ENCODE measurements around the gene EDARADD.
A peak's percentile ranks its signal among the peaks of the same experiment; 100 is the strongest.
"Not testable (repeated sequence)": the region's sequence is repeated elsewhere in the genome, so short reads cannot be mapped to it uniquely, and the experiment has no call there.

EDARADD gene

GRCh38 chr1:236497908-236498307, 103.8 kb downstream of the EDARADD start:
- Histone ChIP-seq H3K4me3 (no peak overlapping the region), H3K9me3 (no peaks in the 10 kb centered on the region), H3K27ac (no peak overlapping the region), H3K27me3 (peaks cover 0 to 3% of the 10 kb centered on the region in 2 donors), H3K36me3 (no peaks in the 10 kb centered on the region), H3K4me1 (peaks cover 0 to 5% (median under 1%) of the 10 kb centered on the region in 4 donors)
- DNase-seq = no peak
- intact Hi-C loops (cut with DNase I; ENCODE audit: low total_unique reads) = no loop called here
- TF ChIP-seq CTCF (IDR thresholded peaks at IDR 0.05) = no peak

- no peak for TF ChIP-seq CTCF (IDR thresholded peaks at IDR 0.05)
- H3K27me3 ChIP-seq = no peaks in the 10 kb centered on the region
- no peak overlapping the region for H3K27ac ChIP-seq
- peaks cover 0 to 11% (median 3%) of the 10 kb centered on the region in 4 donors for H3K4me1 ChIP-seq
- intact Hi-C loops (cut with DNase I; ENCODE audit: low total_unique reads) = no loop called here
- no peaks in the 10 kb centered on the region for H3K9me3 ChIP-seq
- no peak for DNase-seq
- H3K4me3 ChIP-seq = no peak overlapping the region
- no peaks in the 10 kb centered on the region for H3K36me3 ChIP-seq
Measured at GRCh38 chr1:236501093-236501492, 107.0 kb downstream of the EDARADD start.

- Histone ChIP-seq H3K27ac (no peak overlapping the region), H3K4me1 (peaks cover 0 to 19% (median 3%) of the 10 kb centered on the region in 4 donors)
Measured at GRCh38 chr1:236502579-236502971, 108.5 kb downstream of the EDARADD start.

GRCh38 chr1:236502972-236503639, 109.0 kb downstream of the EDARADD start:
- H3K27ac ChIP-seq = no peak overlapping the region

More at GRCh38 chr1:236502579-236502971, 108.5 kb downstream of the EDARADD start:
- H3K36me3 ChIP-seq = no peaks in the 10 kb centered on the region
- no peaks in the 10 kb centered on the region for H3K27me3 ChIP-seq
- DNase-seq = no peak
- H3K9me3 ChIP-seq = no peaks in the 10 kb centered on the region
- TF ChIP-seq CTCF (IDR thresholded peaks at IDR 0.05) = no peak
- intact Hi-C loops (cut with DNase I; ENCODE audit: low total_unique reads) = no loop called here
- peak overlapping the region; percentile 37 for H3K4me3 ChIP-seq

GRCh38 chr1:236504338-236504737, 110.3 kb downstream of the EDARADD start:
- peaks cover 0 to 21% (median 3%) of the 10 kb centered on the region in 4 donors for H3K4me1 ChIP-seq
- DNase-seq; H3K27me3 ChIP-seq; intact Hi-C loops (cut with DNase I; ENCODE audit: low total_unique reads); H3K9me3 ChIP-seq; H3K27ac ChIP-seq; H3K4me3 ChIP-seq; H3K36me3 ChIP-seq: not testable (repeated sequence)

More at GRCh38 chr1:236502972-236503639, 109.0 kb downstream of the EDARADD start:
- peaks cover 0 to 21% (median 3%) of the 10 kb centered on the region in 4 donors for H3K4me1 ChIP-seq
- DNase-seq = peak in 1 of 2 donors; percentile 52
- TF ChIP-seq CTCF (IDR thresholded peaks at IDR 0.05) = no peak
- no peaks in the 10 kb centered on the region for H3K27me3 ChIP-seq
- no peaks in the 10 kb centered on the region for H3K36me3 ChIP-seq
- H3K4me3 ChIP-seq = peak overlapping the region; percentile 37
- no peaks in the 10 kb centered on the region for H3K9me3 ChIP-seq
- intact Hi-C loops (cut with DNase I; ENCODE audit: low total_unique reads) = no loop called here

GRCh38 chr1:236507022-236507700, 113.1 kb downstream of the EDARADD start:
- H3K36me3 ChIP-seq = no peaks in the 10 kb centered on the region
- no peak overlapping the region for H3K27ac ChIP-seq
- H3K4me3 ChIP-seq = no peak overlapping the region
- TF ChIP-seq CTCF (IDR thresholded peaks at IDR 0.05) = no peak
- no peak for DNase-seq
- peaks cover 0 to 21% (median 3%) of the 10 kb centered on the region in 4 donors for H3K4me1 ChIP-seq
- no peaks in the 10 kb centered on the region for H3K9me3 ChIP-seq
- intact Hi-C loops (cut with DNase I; ENCODE audit: low total_unique reads) = no loop called here
- H3K27me3 ChIP-seq = no peaks in the 10 kb centered on the region

Data from tibial artery (tissue), 4 donors.